Brain microvascular endothelial cell (primary cell): ENCODE data around the gene PCDHA13.
"Not testable (repeated sequence)": the region's sequence is repeated elsewhere in the genome, so short reads cannot be mapped to it uniquely, and the experiment has no call there.

Experiments
- DNase-seq: peaks from one replicate; pipeline ENCODE4 v3.0.0-alpha.2; 2020
- H3K27ac ChIP-seq: fragments of 250-450 bp; sonication (Bioruptor Pico); 2 replicates; pipeline ENCODE4 v1.5.1; 2020; ENCODE audit warnings: mild to moderate bottlenecking, moderate library complexity
- H3K27me3 ChIP-seq: fragments of 250-450 bp; sonication (Bioruptor Pico); replicated peaks from 2 replicates; pipeline ENCODE4 v1.5.1; 2020; ENCODE audit warnings: mild to moderate bottlenecking
- H3K36me3 ChIP-seq: fragments of 250-450 bp; sonication (Bioruptor Pico); replicated peaks from 2 replicates; pipeline ENCODE4 v1.5.1; 2020; ENCODE audit warnings: mild to moderate bottlenecking
- H3K4me3 ChIP-seq: 2 replicates; pipeline ENCODE4 v1.5.1; 2011; ENCODE audit warnings: low read depth, mild to moderate bottlenecking, control low read depth, low read length, moderate library complexity
- in situ Hi-C: cut with HindIII; loops from 2 replicates; pipeline ENCODE4 v1.10.0; 2017; ENCODE audit warnings: low sequenced_read_pairs, low pct_ligation_motif_present
- TF ChIP-seq, protein P1 (sequence below): IDR thresholded peaks from 2 replicates; pipeline ENCODE4 v1.5.1; 2011; ENCODE audit warnings: low read depth, mild to moderate bottlenecking, moderate library complexity, low read length, control low read depth, inconsistent platforms; ENCODE audit errors: missing control alignments

PCDHA13 gene, protein sequence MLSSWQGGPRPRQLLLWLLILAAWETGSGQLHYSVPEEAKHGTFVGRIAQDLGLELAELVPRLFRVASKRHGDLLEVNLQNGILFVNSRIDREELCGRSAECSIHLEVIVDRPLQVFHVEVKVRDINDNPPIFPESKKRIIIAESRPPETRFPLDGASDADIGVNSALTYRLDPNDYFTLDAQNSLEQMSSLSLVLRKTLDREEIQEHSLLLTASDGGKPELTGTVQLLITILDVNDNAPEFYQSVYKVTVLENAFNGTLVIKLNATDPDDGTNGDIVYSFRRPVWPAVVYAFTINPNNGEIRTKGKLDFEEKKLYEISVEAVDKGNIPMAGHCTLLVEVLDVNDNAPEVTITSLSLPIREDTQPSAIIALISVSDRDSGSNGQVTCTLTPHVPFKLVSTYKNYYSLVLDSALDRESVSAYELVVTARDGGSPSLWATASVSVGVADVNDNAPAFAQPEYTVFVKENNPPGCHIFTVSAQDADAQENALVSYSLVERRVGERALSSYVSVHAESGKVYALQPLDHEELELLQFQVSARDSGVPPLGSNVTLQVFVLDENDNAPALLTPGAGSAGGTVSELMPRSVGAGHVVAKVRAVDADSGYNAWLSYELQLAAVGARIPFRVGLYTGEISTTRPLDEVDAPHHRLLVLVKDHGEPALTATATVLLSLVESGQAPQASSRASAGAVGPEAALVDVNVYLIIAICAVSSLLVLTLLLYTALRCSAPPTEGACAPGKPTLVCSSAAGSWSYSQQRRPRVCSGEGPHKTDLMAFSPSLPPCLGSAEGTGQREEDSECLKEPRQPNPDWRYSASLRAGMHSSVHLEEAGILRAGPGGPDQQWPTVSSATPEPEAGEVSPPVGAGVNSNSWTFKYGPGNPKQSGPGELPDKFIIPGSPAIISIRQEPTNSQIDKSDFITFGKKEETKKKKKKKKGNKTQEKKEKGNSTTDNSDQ

DNA sequence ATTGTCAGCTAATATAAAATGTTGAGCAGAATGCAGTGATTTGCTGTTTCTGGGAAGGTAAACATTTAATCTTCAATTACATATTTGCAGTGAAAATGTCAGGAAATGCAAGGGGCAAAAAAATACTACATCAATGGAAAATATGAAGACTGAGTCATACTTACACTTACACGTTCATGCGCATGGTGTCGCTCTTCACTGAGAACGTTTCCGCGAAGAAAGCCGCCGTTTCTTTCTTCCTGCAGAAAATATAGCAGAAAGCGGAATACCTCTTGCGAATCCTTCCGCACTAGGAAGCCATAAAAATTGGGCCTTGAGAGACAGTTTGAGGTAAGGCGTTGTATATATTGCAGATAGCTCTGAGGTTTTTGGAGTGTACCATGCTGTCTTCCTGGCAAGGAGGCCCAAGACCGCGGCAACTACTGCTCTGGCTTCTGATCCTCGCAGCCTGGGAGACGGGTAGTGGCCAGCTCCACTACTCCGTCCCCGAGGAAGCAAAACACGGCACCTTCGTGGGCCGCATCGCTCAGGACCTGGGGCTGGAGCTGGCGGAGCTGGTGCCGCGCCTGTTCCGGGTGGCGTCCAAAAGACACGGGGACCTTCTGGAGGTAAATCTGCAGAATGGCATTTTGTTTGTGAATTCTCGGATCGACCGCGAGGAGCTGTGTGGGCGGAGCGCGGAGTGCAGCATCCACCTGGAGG, at the start of gene PCDHA13:
TSS of gene PCDHA13 (plus strand) at position 236 of the 702 bp plus-strand sequence. CDS start at position 381, 145 bp downstream.
- no peak within 1 kb of the TSS for H3K27ac ChIP-seq
- no peaks in the 10 kb centered on the region for H3K36me3 ChIP-seq
- no peak for DNase-seq
- TF ChIP-seq, protein P1, sequence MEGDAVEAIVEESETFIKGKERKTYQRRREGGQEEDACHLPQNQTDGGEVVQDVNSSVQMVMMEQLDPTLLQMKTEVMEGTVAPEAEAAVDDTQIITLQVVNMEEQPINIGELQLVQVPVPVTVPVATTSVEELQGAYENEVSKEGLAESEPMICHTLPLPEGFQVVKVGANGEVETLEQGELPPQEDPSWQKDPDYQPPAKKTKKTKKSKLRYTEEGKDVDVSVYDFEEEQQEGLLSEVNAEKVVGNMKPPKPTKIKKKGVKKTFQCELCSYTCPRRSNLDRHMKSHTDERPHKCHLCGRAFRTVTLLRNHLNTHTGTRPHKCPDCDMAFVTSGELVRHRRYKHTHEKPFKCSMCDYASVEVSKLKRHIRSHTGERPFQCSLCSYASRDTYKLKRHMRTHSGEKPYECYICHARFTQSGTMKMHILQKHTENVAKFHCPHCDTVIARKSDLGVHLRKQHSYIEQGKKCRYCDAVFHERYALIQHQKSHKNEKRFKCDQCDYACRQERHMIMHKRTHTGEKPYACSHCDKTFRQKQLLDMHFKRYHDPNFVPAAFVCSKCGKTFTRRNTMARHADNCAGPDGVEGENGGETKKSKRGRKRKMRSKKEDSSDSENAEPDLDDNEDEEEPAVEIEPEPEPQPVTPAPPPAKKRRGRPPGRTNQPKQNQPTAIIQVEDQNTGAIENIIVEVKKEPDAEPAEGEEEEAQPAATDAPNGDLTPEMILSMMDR = peak; percentile 6
- no peaks in the 10 kb centered on the region for H3K27me3 ChIP-seq
- in situ Hi-C loops = no loop called here
- no peak within 1 kb of the TSS for H3K4me3 ChIP-seq

DNA sequence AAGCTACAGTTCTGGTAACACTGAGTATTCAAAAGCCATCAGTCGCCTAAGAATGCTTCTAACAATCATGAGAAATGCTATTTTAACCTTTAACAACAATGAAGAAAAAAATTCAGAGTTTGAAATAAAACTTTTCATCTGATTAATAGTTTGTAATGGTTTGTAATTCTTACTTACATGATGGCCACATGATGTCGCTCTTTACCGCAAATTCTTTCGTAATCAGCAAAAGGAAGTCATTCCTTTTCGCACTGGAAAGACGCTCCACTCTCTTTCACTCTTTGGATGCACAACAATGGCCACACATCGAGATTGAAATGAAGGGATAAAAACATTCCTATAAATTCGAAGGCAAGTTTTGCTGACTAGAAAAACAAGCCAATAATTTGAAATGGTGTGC, 47.9 kb upstream of the PCDHA13 start, which contains the start of gene PCDHA7:
TSS of gene PCDHA7 (plus strand) at position 277 of the 400 bp plus-strand sequence. CDS start at position 392, 115 bp downstream.
- no peaks in the 10 kb centered on the region for H3K36me3 ChIP-seq
- H3K27ac ChIP-seq = no peak within 1 kb of the TSS
- in situ Hi-C loops = no loop called here
- H3K4me3 ChIP-seq = no peak within 1 kb of the TSS
- TF ChIP-seq, protein P1 = no peak
- no peak for DNase-seq
- H3K27me3 ChIP-seq = no peaks in the 10 kb centered on the region

DNA sequence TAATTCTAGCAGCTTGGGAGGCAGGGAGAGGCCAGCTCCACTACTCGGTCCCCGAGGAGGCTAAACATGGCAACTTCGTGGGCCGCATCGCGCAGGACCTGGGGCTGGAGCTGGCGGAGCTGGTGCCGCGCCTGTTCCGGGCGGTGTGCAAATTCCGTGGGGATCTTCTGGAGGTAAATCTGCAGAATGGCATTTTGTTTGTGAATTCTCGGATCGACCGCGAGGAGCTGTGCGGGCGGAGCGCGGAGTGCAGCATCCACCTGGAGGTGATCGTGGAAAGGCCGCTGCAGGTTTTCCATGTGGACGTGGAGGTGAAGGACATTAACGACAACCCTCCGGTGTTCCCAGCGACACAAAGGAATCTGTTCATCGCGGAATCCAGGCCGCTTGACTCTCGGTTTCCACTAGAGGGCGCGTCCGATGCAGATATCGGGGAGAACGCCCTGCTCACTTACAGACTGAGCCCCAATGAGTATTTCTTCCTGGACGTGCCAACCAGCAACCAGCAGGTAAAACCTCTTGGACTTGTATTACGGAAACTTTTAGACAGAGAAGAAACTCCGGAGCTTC, 47.4 kb upstream of the PCDHA13 start:
- H3K4me3 ChIP-seq, in situ Hi-C loops, H3K36me3 ChIP-seq, H3K27ac ChIP-seq, H3K27me3 ChIP-seq, DNase-seq: not testable (repeated sequence)

DNA sequence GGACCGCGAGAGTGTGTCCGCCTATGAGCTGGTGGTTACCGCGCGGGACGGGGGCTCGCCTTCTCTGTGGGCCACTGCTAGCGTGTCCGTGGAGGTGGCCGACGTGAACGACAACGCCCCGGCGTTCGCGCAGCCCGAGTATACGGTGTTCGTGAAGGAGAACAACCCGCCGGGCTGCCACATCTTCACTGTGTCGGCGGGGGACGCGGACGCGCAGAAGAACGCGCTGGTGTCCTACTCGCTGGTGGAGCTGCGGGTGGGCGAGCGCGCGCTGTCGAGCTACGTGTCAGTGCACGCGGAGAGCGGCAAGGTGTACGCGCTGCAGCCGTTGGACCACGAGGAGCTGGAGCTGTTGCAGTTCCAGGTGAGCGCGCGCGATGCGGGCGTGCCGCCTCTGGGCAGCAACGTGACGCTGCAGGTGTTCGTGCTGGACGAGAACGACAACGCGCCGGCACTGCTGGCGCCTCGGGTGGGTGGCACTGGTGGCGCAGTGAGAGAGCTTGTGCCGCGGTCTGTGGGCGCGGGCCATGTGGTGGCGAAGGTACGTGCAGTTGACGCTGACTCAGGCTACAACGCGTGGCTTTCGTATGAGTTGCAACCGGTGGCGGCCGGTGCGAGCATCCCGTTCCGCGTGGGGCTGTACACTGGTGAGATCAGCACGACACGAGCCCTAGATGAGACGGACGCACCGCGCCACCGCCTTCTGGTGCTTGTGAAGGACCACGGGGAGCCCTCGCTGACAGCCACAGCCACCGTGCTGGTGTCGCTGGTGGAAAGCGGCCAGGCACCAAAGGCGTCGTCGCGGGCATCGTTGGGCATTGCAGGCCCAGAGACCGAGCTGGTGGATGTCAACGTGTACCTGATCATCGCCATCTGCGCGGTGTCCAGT, 46.1 kb upstream of the PCDHA13 start:
- Histone ChIP-seq H3K27ac (no peak overlapping the region), H3K4me3 (no peak overlapping the region), H3K36me3 (no peaks in the 10 kb centered on the region), H3K27me3 (no peaks in the 10 kb centered on the region)
- no peak for DNase-seq
- TF ChIP-seq, protein P1 = no peak
- in situ Hi-C loops = no loop called here

DNA sequence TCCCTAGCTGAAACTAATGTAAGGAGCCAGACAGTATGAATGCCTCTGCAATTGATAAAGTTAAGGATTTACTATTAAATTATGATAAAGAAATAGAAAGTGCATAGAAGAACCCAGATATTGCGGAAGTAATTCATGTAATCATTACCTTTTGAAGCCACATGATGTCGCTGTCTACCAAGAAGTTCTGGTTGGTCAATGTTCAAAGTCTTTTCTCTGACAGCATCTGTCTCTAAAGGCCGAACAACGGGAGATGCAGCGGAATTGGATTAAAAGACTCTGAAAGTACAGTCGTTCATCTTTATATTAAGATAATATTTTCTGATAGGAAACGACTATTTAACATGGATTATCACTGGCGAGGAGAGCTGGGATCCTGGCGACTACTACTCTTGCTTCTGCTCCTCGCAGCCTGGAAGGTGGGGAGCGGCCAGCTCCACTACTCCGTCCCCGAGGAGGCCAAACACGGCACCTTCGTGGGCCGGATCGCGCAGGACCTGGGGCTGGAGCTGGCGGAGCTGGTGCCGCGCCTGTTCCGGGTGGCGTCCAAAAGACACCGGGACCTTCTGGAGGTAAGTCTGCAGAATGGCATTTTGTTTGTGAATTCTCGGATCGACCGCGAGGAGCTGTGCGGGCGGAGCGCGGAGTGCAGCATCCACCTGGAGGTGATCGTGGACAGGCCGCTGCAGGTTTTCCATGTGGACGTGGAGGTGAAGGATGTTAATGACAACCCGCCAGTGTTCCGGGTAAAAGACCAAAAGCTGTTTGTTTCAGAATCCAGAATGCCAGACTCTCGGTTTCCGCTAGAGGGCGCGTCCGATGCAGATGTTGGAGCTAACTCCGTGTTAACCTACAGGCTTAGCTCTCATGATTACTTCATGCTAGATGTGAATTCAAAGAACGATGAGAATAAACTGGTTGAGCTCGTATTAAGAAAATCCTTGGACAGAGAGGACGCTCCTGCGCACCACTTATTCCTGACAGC, 40.7 kb upstream of the PCDHA13 start, which contains the start of gene PCDHA8:
TSS of gene PCDHA8 (plus strand) at position 210 of the 985 bp plus-strand sequence. CDS start at position 345, 135 bp downstream.
- Histone ChIP-seq H3K27me3 (no peaks in the 10 kb centered on the region), H3K27ac (no peak within 1 kb of the TSS), H3K4me3 (no peak within 1 kb of the TSS), H3K36me3 (no peaks in the 10 kb centered on the region)
- TF ChIP-seq, protein P1 = peak; percentile 46
- DNase-seq = no peak
- in situ Hi-C loops = no loop called here
